ENCODE results near the gene GAS6. TPM values are rescaled to one million over a fixed set of nuclear protein-coding genes. Genes with fewer than 3 reads are reported as not detected.

Gene GAS6
- total RNA-seq, 1 donor from 2014 or later = 14.8 TPM

DNA sequence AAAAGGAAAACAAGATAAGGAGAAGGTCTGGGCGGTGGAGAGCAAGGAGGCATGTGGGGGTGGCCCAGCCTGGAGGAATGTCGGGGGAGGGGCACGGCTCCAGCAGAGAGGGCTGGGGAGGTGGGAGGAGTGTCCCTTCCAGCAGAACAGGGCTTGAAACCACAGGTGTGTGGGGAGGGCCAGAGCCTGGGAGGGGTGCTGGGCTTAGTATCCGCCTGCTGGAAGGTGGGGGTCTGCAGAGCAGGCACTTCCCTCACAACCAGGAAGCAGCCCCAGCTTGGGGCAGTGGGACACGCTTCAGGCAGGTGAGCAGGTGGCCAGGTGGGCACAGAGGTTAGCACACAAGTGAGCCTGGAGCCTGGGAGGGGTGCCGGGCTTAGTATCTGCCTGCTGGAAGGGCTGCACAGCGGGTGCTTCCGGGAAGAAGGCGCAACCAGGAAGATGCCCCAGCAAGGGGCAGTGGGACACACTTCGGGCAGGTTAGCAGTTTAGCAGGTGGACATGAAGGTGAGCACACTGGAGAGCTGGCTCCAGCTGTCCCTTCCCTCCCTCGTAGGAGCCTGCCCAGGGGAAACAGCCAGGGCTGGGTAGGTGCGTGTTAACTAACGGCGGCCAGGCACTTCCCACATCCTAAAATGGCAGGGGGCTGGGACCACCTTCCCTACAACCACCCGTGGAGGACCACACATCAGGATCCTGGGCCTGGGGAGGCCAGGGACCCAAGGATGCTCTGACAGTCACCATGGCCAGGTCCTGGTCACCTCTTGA, 3.0 kb downstream of the GAS6 start:
- H3K4me1 Mint-ChIP-seq (ENCODE audit: unreplicated experiment) = peaks cover 33% of the 10 kb centered on the region

DNA sequence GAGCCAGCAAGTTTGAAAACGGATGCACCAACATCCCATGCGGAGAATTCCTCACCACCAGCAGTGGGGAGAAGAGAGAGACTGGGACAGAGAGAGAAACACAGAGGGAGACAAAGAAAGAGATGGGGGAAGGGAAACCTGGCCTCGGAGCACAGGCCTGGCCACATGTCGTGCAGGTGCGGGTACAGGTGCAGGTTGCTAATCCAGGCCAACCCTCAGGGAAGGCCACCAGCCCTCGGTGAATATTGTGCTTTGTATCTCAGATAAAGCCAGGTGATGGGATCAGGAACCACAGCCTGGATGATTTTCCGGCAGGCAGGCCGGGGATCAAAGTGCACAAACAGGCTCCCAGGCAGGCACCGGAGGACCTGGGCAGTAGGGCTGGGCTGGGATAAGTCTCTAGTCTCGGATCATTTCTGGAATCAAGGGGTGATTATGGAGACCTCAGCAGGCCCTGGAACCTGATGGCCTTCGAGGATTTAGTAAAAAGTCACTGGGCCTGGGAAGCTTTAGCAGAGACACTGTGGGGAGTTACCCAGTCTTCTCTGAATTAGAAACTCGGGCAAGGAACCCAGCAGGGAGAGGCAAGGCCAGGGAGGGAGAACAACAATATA, 3.7 kb downstream of the GAS6 start:
- H3K36me3 Mint-ChIP-seq (ENCODE audit: unreplicated experiment) = no peaks in the 10 kb centered on the region
- peaks cover 33% of the 10 kb centered on the region for H3K4me1 Mint-ChIP-seq (ENCODE audit: unreplicated experiment)

More for the DNA sequence above, 3.0 kb downstream of the GAS6 start:
- Mint-ChIP-seq H3K4me3 (ENCODE audit: unreplicated experiment) (no peak overlapping the region), H3K27me3 (ENCODE audit: unreplicated experiment) (peaks cover 8% of the 10 kb centered on the region), H3K9me3 (ENCODE audit: unreplicated experiment) (no peaks in the 10 kb centered on the region), H3K36me3 (ENCODE audit: unreplicated experiment) (no peaks in the 10 kb centered on the region), H3K27ac (ENCODE audit: unreplicated experiment) (no peak overlapping the region)
- TF ChIP-seq, protein P1, sequence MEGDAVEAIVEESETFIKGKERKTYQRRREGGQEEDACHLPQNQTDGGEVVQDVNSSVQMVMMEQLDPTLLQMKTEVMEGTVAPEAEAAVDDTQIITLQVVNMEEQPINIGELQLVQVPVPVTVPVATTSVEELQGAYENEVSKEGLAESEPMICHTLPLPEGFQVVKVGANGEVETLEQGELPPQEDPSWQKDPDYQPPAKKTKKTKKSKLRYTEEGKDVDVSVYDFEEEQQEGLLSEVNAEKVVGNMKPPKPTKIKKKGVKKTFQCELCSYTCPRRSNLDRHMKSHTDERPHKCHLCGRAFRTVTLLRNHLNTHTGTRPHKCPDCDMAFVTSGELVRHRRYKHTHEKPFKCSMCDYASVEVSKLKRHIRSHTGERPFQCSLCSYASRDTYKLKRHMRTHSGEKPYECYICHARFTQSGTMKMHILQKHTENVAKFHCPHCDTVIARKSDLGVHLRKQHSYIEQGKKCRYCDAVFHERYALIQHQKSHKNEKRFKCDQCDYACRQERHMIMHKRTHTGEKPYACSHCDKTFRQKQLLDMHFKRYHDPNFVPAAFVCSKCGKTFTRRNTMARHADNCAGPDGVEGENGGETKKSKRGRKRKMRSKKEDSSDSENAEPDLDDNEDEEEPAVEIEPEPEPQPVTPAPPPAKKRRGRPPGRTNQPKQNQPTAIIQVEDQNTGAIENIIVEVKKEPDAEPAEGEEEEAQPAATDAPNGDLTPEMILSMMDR (IDR thresholded peaks at IDR 0.05) = no peak
- DNase-seq (ENCODE audit: extremely low spot score, unreplicated experiment) = peak; percentile 81

DNA sequence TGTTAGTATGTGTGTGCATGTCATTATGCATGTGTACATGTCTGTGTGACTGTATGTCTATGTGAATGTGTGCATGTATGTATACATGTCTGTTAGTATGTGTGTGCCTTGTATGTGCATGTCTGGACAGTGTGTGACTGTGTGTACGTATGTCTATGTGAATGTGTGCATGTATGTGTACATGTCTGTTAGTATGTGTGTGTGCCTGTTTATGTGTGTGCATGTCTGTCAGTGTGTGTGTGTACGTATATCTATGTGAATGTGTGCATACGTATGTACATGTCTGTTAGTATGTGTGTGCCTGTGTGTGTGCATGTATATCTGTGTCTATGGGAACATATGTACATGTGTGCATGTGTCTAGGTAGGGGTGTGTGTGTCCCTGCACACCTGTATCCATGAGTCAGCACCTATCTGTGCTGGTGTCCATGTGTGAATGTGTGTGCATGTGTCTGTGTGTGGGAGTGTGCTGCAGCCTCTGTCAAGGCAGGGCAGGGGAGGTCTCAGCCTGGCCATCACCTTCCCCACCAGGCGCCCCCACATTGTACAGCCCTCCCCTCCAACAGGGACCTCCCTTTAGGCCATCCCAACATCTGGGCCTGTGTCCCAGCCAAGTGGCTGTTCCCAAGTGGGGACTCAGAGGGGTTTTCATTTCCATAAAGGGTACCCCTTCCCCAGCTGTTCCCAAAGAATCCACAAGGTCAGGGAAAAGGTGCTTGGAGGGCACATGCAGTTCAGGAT, 4.4 kb downstream of the GAS6 start:
- DNase-seq (ENCODE audit: extremely low spot score, unreplicated experiment) = no peak
- Mint-ChIP-seq H3K27ac (ENCODE audit: unreplicated experiment) (no peak overlapping the region), H3K27me3 (ENCODE audit: unreplicated experiment) (peaks cover 2% of the 10 kb centered on the region), H3K4me3 (ENCODE audit: unreplicated experiment) (no peak overlapping the region), H3K4me1 (ENCODE audit: unreplicated experiment) (peaks cover 30% of the 10 kb centered on the region), H3K9me3 (ENCODE audit: unreplicated experiment) (no peaks in the 10 kb centered on the region), H3K36me3 (ENCODE audit: unreplicated experiment) (no peaks in the 10 kb centered on the region)
- TF ChIP-seq, protein P1 (IDR thresholded peaks at IDR 0.05) = no peak

More for the DNA sequence above, 3.7 kb downstream of the GAS6 start:
- TF ChIP-seq, protein P1 (IDR thresholded peaks at IDR 0.05) = no peak
- Mint-ChIP-seq H3K27me3 (ENCODE audit: unreplicated experiment) (peaks cover 5% of the 10 kb centered on the region), H3K9me3 (ENCODE audit: unreplicated experiment) (no peaks in the 10 kb centered on the region), H3K27ac (ENCODE audit: unreplicated experiment) (no peak overlapping the region), H3K4me3 (ENCODE audit: unreplicated experiment) (no peak overlapping the region)
- no peak for DNase-seq (ENCODE audit: extremely low spot score, unreplicated experiment)

GRCh38 chr13:113857531-113858195, 6.2 kb downstream of the GAS6 start:
- Mint-ChIP-seq H3K4me3 (ENCODE audit: unreplicated experiment) (no peak overlapping the region), H3K9me3 (ENCODE audit: unreplicated experiment) (no peaks in the 10 kb centered on the region)

More at GRCh38 chr13:113857531-113858195, 6.2 kb downstream of the GAS6 start:
- Mint-ChIP-seq H3K27ac (ENCODE audit: unreplicated experiment) (no peak overlapping the region), H3K27me3 (ENCODE audit: unreplicated experiment) (no peaks in the 10 kb centered on the region), H3K36me3 (ENCODE audit: unreplicated experiment) (no peaks in the 10 kb centered on the region), H3K4me1 (ENCODE audit: unreplicated experiment) (peaks cover 24% of the 10 kb centered on the region)
- TF ChIP-seq, protein P1 (IDR thresholded peaks at IDR 0.05) = no peak
- no peak for DNase-seq (ENCODE audit: extremely low spot score, unreplicated experiment)
